ENCODE measurements around the gene MYO18A. TPM values are rescaled to one million over a fixed set of nuclear protein-coding genes. Genes with fewer than 3 reads are reported as not detected.

MYO18A gene
- total and polyA plus RNA-seq, 2 experiments from 2014 or later = 16.0 to 30.5 TPM

- Histone ChIP-seq H3K27ac (no peak overlapping the region), H3K9me2 (ENCODE audit: insufficient read depth) (no peaks in the 10 kb centered on the region), H3K9ac (no peak overlapping the region), H4K20me1 (ENCODE audit: insufficient read depth) (no peaks in the 10 kb centered on the region), H2AFZ (no peak overlapping the region), H3F3A (ENCODE audit: insufficient read depth) (peaks cover 5% of the 10 kb centered on the region; the same call in 1 of the 2 replicates), H3K4me1 (ENCODE audit: insufficient read depth) (peaks cover 11% of the 10 kb centered on the region; the same call in 1 of the 2 replicates), H3K79me2 (ENCODE audit: insufficient read depth) (peaks cover 33% of the 10 kb centered on the region; the same call in 1 of the 2 replicates), H3K4me2 (ENCODE audit: unreplicated experiment) (no peak overlapping the region), H3K27me3 (replicated peaks; ENCODE audit: insufficient read depth) (no peaks in the 10 kb centered on the region), H3K9me3 (ENCODE audit: low read depth) (no peaks in the 10 kb centered on the region), H3K36me3 (ENCODE audit: low read depth) (no peaks in the 10 kb centered on the region), H3K4me3 (no peak overlapping the region)
- no peak for DNase-seq
- in situ Hi-C loops (cut with MboI) = no loop called here
- WGBS, 2 experiments (ENCODE audit: low coverage in 1 of 2, low lambda C conversion rate in 2 of 2, missing lambda C conversion rate in 2 of 2) = 95 to 97% methylated on average over 4 of the region's 4 CpGs
- TF ChIP-seq EZH2phosphoT487 (IDR thresholded peaks at IDR 0.05; ENCODE audit: insufficient read depth, low read depth) = no peak
- no peak for TF ChIP-seq EZH2 (IDR thresholded peaks at IDR 0.05; ENCODE audit: insufficient read depth, poor library complexity, severe bottlenecking)
Observed at GRCh38 chr17:29177871-29178749, 2.1 kb downstream of the MYO18A start.

- H3K79me2 ChIP-seq (ENCODE audit: insufficient read depth) = peaks cover 33% of the 10 kb centered on the region; the same call in 1 of the 2 replicates
- no peaks in the 10 kb centered on the region for H4K20me1 ChIP-seq (ENCODE audit: insufficient read depth)
- TF ChIP-seq EZH2phosphoT487 (IDR thresholded peaks at IDR 0.05; ENCODE audit: insufficient read depth, low read depth) = no peak
- TF ChIP-seq EZH2 (IDR thresholded peaks at IDR 0.05; ENCODE audit: insufficient read depth, poor library complexity, severe bottlenecking) = no peak
- no peak overlapping the region for H2AFZ ChIP-seq
- H3F3A ChIP-seq (ENCODE audit: insufficient read depth) = peaks cover 5% of the 10 kb centered on the region; the same call in 1 of the 2 replicates
- H3K27ac ChIP-seq = no peak overlapping the region
- H3K4me1 ChIP-seq (ENCODE audit: insufficient read depth) = peaks cover 11% of the 10 kb centered on the region; the same call in 1 of the 2 replicates
- in situ Hi-C loops (cut with MboI) = no loop called here
- no peaks in the 10 kb centered on the region for H3K9me2 ChIP-seq (ENCODE audit: insufficient read depth)
- no peaks in the 10 kb centered on the region for H3K9me3 ChIP-seq (ENCODE audit: low read depth)
- 57 to 65% methylated on average over 3 of the region's 3 CpGs for WGBS, 2 experiments (ENCODE audit: low coverage in 1 of 2, low lambda C conversion rate in 2 of 2, missing lambda C conversion rate in 2 of 2)
- H3K27me3 ChIP-seq (replicated peaks; ENCODE audit: insufficient read depth) = no peaks in the 10 kb centered on the region
- DNase-seq = no peak
- no peak overlapping the region for H3K4me3 ChIP-seq
- no peak overlapping the region; the same call in 1 of the 2 replicates for H3K9ac ChIP-seq
- H3K4me2 ChIP-seq (ENCODE audit: unreplicated experiment) = no peak overlapping the region
- no peaks in the 10 kb centered on the region for H3K36me3 ChIP-seq (ENCODE audit: low read depth)
Observed at GRCh38 chr17:29177541-29177870, 2.7 kb downstream of the MYO18A start.

- no peaks in the 10 kb centered on the region for H3K9me2 ChIP-seq (ENCODE audit: insufficient read depth)
- H3K4me3 ChIP-seq = peak overlapping the region; percentile 65
- peak overlapping the region; percentile 60 for H3K9ac ChIP-seq
- 2 to 3% methylated on average over 40 to 51 of the region's 51 CpGs for WGBS, 2 experiments (ENCODE audit: low coverage in 1 of 2, low lambda C conversion rate in 2 of 2, missing lambda C conversion rate in 2 of 2)
- H3F3A ChIP-seq (ENCODE audit: insufficient read depth) = peaks cover 5% of the 10 kb centered on the region; the same call in 1 of the 2 replicates
- H2AFZ ChIP-seq = peak overlapping the region; percentile 79
- H3K27me3 ChIP-seq (replicated peaks; ENCODE audit: insufficient read depth) = no peaks in the 10 kb centered on the region
- in situ Hi-C loops (cut with MboI) = no loop called here
- H3K36me3 ChIP-seq (ENCODE audit: low read depth) = no peaks in the 10 kb centered on the region
- DNase-seq = peak; percentile 65
- peaks cover 11% of the 10 kb centered on the region; the same call in 1 of the 2 replicates for H3K4me1 ChIP-seq (ENCODE audit: insufficient read depth)
- no peaks in the 10 kb centered on the region for H4K20me1 ChIP-seq (ENCODE audit: insufficient read depth)
- no peaks in the 10 kb centered on the region for H3K9me3 ChIP-seq (ENCODE audit: low read depth)
- H3K4me2 ChIP-seq (ENCODE audit: unreplicated experiment) = peak overlapping the region; percentile 81
- H3K79me2 ChIP-seq (ENCODE audit: insufficient read depth) = peaks cover 33% of the 10 kb centered on the region; the same call in 1 of the 2 replicates
- H3K27ac ChIP-seq = no peak overlapping the region
- TF ChIP-seq EZH2phosphoT487 (IDR thresholded peaks at IDR 0.05; ENCODE audit: insufficient read depth, low read depth) = no peak
- TF ChIP-seq EZH2 (IDR thresholded peaks at IDR 0.05; ENCODE audit: insufficient read depth, poor library complexity, severe bottlenecking) = no peak
Observed at GRCh38 chr17:29176558-29177351, 3.4 kb downstream of the MYO18A start.

- 0 out of 2 replicates have a peak, but pooled peaks cover 5% of the 10 kb centered on the region for H3K4me1 ChIP-seq (ENCODE audit: insufficient read depth)
- no peaks in the 10 kb centered on the region for H3K36me3 ChIP-seq (ENCODE audit: low read depth)
- no peaks in the 10 kb centered on the region for H3K27me3 ChIP-seq (replicated peaks; ENCODE audit: insufficient read depth)
- H3K9me2 ChIP-seq (ENCODE audit: insufficient read depth) = no peaks in the 10 kb centered on the region
- H3F3A ChIP-seq (ENCODE audit: insufficient read depth) = peaks cover 5% of the 10 kb centered on the region; the same call in 1 of the 2 replicates
- 95 to 96% methylated on average over 6 of the region's 6 CpGs for WGBS, 2 experiments (ENCODE audit: low coverage in 1 of 2, low lambda C conversion rate in 2 of 2, missing lambda C conversion rate in 2 of 2)
- peaks cover 33% of the 10 kb centered on the region; the same call in 1 of the 2 replicates for H3K79me2 ChIP-seq (ENCODE audit: insufficient read depth)
- no peak overlapping the region for H2AFZ ChIP-seq
- in situ Hi-C loops (cut with MboI) = no loop called here
- no peak for DNase-seq
- H3K9ac ChIP-seq = no peak overlapping the region
- TF ChIP-seq EZH2phosphoT487 (IDR thresholded peaks at IDR 0.05; ENCODE audit: insufficient read depth, low read depth) = no peak
- H3K9me3 ChIP-seq (ENCODE audit: low read depth) = no peaks in the 10 kb centered on the region
- no peak overlapping the region for H3K4me3 ChIP-seq
- no peak overlapping the region for H3K27ac ChIP-seq
- no peak overlapping the region for H3K4me2 ChIP-seq (ENCODE audit: unreplicated experiment)
- no peaks in the 10 kb centered on the region for H4K20me1 ChIP-seq (ENCODE audit: insufficient read depth)
Observed at GRCh38 chr17:29175349-29175748, 4.8 kb downstream of the MYO18A start.
